GM10847 (cell line): Measurements from ENCODE around the gene PDZD8.

Experiments
- POLR2A ChIP-seq: IDR thresholded peaks from 2 replicates; pipeline ENCODE4 v1.6.1; 2011; ENCODE audit not compliant: insufficient read length; ENCODE audit errors: extremely low read depth

PDZD8 gene

DNA sequence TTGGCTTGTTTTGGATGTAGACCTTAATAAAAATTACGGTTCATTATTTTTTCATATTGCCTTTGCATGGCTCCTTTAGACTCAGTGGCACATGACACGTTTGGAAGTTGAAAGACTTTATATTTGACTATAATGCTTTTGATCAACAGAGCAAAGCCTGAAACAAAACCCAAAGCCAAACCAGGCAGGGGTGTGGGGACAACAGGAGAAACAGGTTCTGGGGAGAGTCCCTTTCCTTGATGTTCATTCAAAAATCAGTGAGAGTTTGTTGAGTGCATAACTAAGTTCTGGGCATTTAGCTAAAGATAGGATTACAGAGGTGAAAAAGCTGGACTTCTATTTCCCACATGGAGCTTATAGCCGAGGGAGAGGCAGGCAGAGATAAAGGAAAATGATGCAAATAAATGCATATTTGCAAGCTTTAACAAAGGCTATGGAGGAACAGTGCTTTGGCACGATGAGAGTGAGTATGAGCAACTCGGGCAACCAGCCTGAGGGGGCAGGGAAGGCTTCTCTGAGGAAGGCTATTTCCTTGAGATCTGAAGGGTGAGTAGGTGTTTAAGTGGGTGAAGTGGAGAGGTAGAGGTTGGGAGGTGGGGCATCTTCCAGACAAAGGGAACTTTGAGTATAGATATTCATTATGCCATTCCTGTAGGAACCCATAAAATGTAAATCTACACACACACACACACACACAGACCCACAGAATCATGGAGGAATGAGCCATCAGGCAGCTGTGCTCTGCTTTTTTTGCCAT lies 34.5 kb upstream of the PDZD8 start:
- TF ChIP-seq POLR2A: no peak

DNA sequence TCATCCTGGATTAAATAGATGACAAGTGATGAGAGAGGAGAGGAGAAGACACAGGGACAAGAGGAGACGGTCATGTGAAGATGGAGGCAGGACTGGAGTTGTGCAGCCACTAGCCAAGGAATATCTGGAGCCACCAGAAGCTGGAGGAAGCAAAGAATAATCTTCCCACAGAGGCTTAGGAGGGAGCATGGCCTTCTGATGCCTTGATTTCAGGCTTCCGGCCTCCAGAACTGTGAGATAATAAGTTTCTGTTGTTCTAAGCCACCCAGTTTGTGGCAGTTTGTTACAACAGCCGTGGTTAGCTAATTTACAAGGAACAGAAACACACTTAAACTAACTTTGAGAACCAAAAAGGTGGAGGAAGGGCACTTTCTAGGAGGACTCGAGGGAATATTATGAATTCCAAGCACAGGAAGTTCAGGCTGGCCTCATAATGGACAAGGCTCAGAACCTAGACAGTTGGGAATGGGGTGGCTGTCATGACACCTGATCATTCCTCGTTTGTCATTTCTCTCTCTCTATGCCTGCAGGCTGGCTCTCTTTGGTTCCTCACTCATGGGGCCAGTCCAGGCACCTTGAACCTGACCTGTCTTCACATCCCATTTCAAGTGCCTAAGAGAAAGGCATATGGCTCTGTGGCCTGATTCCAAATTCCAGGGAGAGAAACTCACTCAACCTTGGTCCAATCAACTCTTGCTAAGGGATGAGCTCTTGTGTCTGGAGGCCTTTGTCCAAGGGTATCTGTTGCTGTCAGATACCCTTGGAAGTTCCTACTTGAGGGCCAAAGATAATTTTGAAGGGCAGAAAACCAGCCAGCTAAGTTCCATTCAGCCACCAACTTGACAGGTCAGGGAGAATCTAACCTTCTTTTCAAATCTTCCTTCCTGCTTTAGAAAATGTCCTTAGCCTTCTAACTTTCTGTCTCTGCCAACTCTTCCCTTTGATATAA lies 33.5 kb upstream of the PDZD8 start:
- TF ChIP-seq POLR2A: no peak

DNA sequence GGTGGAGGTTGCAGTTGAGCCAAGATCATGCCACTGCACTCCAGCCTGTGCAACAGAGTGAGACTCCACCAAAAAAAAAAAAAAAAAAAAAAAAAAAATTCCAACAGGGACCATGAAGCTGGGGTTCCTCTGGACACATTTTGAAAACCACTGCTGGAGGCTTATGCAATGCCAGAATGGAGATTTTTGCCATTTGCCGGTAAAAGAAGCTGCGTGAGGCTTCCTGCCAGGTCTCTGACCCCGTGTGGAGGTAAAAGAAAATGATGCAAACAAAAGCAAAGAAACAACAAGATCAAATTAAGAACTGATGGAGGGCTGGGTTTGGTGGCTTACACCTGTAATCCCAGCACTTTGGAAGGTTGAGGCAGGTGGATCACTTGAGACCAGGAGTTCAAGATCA lies 30.5 kb upstream of the PDZD8 start:
- TF ChIP-seq POLR2A: no peak

DNA sequence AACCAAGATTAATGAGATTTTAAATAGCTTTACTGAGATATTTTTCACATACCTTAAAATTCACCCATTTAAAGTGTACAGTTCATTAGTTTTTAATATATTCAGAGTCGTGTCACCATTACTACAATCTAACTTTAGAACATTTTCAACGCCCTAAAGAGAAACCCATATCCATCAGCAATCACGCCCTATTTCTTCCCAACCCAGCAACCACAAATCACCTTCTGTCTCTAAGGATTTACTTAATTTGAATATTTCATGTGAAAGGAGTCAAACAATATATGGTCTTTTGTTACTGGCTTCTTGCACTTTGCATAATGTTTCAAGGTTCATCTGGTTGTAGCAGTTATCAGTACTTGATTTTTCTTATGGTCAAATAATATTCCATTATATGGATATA lies 25.1 kb upstream of the PDZD8 start:
- TF ChIP-seq POLR2A: no peak

DNA sequence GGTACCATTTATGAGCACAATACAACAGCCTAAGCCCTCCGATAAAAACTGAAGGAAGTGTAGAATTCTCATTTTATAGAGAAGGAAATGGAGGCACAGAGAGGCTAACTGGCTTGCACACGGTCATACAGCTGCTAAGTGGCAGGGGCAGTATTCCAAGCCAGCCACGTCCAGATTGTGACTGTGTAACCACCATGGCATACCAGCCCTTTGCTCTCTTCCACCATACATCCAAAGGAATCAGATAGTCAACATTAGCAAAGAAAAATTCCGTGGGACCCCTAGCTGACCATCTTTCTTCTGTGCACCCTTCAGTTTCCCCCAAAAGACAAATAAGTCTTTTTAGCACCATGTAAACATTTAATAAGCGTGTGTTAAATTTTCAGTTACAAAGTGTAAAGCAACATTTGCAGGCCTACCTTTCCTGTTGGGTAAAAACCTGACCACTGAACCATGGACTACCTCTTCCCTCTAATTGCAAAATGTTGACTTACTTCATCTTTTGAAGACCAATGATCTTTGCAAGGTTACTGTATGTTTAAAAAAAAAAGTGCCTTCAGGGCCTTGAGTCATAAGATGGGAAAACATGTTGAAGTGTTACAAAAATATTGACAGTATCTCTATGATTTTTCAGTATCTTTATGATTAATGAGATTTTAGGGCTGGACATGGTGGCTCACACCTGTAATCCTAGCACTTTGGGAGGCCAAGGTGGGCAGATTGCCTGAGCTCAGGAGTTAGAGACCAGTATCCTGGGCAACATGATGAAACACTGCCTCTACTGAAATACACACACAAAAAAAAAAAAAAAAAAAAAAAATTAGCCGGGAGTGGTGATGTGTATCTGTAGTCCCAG lies 24.3 kb upstream of the PDZD8 start:
- TF ChIP-seq POLR2A: no peak

DNA sequence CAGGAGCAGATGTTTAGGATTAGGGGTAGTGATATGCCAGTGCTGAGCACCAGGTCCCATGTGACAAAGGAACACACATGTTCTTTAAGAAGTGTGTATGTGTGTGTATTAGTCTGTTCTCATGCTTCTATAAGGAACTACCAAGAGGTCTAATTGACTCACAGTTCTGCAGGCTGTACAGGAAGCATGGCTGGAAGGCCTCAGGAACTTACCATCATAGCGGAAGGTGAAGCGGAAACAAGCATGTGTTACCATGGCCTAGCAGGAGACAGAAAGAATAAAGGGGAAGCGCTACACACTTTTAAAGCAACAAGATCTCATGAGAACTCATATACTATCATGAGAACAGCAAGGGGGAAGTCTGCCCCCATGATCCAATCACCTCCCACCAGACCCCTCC lies 22.8 kb upstream of the PDZD8 start:
- TF ChIP-seq POLR2A: no peak

DNA sequence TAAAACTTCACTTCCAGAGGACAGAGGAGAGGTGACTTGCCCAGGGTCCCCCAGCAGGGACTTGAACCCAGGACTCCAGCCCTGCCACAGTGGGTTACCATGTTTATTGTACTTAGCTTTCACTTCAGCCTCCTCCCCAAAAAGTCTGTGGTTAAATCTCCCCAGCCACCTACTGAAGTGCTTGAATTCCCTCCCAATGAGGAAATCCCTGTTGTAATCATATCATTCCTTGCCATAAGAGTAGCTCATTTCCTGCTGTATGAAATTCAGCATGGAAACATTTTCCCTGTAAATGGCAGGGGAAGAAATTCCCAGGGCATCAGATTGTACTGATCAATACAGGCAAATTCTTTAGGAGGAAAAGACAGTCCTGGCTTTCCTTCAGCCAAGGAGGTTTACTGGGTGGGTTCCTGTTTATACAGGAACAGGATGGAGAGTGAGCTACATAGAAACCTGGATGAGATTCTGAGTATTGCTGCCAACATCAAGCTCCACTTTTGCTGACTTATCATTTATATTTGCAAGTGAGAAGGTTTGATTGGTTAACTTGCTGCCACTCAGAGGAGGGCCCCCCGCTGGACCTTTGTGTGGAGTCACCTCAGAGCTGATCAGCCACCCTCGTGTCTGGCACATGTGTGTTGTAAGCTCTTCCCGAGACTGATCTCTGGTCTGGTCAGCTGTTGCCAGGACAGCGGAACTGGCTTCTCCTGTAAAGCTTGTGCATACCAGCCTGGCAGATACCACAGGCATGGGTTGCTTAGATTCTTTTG lies 16.4 kb upstream of the PDZD8 start:
- no peak for TF ChIP-seq POLR2A

DNA sequence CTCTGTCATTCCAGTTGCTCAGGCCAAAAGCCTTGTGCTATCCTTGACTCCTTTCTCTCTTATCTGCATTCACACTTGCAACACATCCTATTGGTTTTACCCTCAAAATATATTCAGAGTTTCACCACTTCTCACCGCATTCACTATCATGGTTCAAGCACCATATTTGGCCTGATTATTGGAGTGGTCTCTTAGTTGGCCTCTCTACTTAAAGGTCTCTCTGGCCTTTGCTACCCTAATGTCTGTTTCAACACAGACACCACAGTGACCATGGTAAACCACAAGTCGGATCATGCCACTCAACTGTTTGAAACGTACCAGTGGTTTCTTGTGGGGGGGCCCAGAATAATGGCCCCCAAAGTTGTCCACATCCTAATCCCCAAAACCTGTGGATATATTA lies 15.2 kb upstream of the PDZD8 start:
- no peak for TF ChIP-seq POLR2A

DNA sequence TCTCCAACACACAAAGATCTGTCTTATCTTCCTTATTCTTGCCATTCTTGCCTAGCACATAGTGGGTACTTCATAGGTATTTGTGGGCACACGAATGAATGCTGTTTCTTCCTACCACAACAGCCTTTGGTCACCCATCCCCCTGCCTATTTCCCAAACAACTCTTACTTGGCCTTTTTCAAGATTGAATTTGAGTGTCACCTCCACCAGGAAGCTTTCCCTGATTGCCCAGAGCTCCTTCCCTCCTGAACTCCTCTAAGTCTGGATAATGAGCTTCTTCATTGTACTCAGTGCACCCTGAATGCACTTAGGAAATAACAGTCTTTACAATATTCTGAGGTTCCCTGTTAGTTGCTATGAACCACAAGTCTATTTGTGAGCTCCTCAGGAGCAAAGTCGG lies 11.6 kb upstream of the PDZD8 start:
- no peak for TF ChIP-seq POLR2A

DNA sequence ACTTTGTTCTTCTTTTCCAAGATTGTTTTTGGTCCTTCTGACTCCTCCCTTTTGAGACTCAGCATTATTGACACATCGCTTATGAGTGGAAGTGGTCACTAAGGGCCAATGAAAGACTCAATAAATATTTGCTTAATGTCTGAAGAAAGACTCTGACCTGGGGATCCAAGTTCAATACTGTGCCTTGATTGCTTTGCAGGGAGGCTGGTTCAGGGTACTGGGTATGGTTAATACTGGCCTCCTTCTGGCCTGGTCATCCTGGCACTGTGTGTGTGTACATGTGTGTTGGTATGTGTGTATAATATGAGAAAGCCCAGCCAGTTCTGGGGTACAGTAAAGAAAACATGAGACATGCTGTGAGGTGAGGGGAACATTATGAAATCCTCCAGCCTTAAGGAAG lies 7.6 kb upstream of the PDZD8 start:
- no peak for TF ChIP-seq POLR2A

DNA sequence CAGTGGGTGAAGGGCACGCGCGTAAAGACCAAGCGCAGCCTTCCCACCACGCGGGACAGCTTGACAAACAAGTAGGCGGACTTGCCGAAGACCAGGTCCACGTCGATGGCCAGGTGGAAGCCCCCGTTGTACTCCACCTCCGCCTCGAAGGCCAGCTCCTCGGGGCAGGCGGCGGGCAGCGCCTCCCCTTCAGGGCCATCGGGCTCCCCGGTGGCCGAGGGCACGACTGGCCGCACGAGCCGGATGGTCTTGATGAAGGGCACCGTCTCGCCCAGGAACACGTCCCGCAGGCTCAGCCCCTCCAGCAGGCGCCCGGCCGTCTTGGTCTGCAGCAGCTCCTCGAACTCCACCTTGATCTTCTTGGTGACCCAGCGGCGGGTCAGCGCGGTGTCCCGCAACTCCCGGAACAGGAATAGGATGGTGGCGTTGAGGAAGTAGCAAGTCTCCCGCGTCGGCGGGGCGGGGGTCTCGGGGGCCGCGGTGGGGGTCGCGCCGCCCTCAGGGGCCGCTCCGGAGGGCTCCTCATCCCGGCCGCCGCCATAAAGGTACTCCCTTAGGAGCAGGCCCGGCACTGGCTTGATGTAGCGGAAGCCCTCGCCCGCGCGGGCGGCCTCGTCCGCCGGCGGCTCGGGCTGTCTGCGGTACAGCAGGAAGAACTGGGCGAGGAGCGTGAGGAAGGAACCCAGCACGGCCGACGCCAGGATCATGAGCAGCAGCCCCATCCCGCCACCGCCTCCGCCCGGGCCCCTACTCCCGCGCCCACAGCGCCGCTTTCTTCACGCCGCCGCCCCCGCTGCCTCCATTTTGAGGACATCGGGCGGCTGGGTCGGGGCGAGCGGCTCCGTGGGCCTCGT lies 507 bp downstream of the PDZD8 start:
- TF ChIP-seq POLR2A: no peak

DNA sequence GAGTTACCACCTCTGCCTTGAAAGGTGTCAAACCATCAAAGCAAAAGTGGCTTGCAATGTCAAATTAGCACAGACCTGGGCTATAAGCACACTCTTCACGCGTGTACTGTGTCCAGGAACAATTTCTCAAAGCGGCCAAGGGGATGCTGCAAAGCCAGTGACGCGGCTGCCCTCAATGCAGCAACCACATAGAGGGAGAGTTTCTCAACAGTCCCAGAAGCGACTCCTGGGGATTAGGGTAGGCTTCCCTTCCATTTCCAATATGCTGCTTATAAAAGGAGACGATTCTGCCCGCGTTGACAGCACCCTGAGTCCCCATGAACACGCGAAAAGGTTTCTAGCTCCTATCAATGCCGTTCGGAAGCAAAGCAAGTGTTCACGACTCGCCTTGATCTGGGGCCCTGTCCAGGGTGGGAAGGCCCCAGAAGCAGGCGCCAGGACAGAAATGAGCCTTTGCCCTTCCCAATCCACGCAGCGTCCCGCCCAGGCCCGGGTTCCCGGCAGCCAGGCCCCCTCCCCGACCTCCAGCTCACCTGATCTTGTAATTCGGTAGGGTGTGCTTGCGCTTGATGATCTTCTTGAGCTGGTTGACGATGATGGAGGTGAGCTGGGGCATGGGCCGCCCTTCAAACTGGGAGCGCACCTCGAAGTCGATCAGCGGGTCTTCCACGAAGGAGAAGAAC lies 1.3 kb downstream of the PDZD8 start:
- TF ChIP-seq POLR2A: no peak

DNA sequence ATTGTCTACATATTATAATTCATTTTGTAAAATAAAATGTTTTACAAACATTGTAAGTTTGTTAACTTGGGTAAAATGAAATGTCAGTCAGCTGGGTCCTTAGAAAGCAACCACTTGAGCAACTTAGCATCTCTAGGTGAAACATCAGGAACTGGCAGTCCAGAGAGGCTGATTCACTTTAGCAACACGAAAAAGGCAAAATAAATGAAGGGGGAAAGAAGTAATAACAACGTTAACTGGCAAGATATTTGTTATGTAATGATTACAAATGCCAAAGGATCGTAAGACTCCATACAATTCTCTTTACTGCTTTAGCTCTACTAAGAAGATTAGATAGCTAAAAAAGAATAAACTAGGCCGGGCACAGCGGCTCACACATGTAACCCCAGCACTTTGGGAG lies 5.0 kb downstream of the PDZD8 start:
- no peak for TF ChIP-seq POLR2A

DNA sequence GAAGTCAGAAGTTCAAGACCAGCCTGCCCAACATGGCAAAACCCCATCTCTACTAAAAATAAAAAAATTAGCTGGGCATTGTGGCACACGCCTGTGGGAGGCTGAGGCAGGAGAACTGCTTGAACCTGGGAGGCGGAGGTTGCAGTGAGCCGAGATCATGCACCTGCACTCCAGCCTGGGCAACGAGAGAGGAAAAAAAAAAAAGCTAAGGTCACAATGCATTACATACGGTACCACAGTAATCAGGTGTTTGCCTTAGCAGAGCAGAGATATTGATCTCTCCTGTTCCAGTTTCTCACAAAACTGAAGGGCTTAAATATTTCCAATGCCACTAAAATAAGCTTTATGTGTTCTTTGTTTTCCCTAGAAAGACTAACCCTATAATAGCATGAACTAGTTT lies 7.5 kb downstream of the PDZD8 start:
- no peak for TF ChIP-seq POLR2A

DNA sequence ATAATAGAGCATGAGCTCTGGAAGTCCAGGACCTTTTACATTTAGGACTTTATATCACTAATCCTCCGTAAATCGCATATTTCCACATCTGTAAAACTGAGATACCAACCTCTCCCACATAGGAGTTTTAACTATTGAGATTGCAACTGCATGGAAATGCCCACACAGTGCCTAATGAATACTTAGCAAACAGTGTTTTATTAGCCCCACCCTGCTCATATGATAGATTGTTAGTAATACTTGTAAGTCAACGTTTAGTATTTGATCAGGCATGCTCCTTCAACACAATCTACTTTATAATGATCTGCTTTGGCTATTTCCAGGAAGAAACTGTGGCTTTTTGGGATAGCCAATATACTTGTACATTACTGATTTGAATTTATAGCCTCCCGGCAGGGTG lies 8.5 kb downstream of the PDZD8 start:
- no peak for TF ChIP-seq POLR2A
